HG03378 (cell line): Measurements from ENCODE around the gene TTC36.
"Not testable (repeated sequence)": the region's sequence is repeated elsewhere in the genome, so short reads cannot be mapped to it uniquely, and the experiment has no call there.

ENCODE experiments used
- ATAC-seq: cut with Tn5 transposase; IDR thresholded peaks from one replicate; pipeline ENCODE4 v1.9.1; 2021; ENCODE audit warnings: mild to moderate bottlenecking, moderate library complexity; ENCODE audit not compliant: unreplicated experiment

The TTC36 gene

GRCh38 chr11:118532091-118532490, 4.8 kb downstream of the TTC36 start:
- ATAC-seq: no peak

DNA sequence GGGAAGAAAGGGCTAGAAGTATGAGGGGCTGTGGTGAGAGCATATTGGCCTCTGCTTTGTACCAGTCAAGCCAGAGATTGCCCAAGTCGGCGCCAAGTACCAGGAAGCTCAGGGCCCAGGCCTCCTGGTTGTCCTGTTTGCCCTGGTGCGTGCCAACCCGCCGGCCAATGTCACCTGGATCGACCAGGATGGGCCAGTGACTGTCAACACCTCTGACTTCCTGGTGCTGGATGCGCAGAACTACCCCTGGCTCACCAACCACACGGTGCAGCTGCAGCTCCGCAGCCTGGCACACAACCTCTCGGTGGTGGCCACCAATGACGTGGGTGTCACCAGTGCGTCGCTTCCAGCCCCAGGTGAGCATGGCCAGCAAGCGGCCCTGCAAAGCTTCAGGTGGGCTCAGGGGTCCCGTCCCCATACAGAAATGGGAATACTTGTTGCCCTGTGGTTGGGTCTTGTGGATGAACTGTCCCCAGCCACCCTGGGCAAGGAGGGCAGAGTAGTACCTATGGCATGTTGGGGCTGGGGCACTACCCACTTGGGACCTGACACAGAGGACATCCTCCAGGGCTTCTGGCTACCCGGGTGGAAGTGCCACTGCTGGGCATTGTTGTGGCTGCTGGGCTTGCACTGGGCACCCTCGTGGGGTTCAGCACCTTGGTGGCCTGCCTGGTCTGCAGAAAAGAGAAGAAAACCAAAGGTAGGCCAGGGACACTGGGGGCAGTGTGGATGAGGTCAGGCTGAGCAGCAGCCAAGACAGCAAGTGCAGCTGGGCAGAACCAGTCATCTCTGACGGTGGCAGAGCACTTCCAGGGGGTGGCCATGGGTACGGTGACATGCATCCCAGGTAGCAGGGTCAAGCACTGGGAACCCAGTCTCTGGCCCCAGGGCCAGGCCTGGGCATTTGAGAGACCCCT, 5.8 kb downstream of the TTC36 start:
- no peak for ATAC-seq

GRCh38 chr11:118533769-118534729, 6.8 kb downstream of the TTC36 start:
- no peak for ATAC-seq

DNA sequence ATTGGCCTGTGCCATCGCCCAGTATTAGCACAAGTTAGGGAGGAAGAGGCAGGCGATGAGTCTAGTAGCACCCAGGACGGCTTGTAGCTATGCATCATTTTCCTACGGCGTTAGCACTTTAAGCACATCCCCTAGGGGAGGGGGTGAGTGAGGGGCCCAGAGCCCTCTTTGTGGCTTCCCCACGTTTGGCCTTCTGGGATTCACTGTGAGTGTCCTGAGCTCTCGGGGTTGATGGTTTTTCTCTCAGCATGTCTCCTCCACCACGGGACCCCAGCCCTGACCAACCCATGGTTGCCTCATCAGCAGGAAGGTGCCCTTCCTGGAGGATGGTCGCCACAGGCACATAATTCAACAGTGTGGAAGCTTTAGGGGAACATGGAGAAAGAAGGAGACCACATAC, 8.0 kb downstream of the TTC36 start:
- no peak for ATAC-seq

DNA sequence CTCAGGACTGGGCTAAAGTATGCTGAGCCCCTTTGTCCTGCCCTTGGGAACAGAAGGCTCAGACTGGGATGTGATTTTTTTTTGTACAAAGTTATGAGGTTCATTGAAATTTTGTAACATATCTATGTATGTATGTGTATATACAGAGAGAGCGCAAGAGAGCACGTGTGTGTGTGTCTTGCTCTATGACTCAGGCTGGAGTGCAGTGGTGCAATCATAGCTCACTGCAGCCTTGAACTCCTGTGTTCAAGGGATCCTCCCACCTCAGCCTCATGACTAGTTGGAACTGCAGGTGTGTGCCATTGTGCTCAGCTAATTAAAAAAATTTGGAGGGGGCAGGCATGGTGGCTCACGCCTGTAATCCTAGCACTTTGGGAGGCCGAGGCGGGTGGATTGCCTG, 9.5 kb downstream of the TTC36 start:
- no peak for ATAC-seq

DNA sequence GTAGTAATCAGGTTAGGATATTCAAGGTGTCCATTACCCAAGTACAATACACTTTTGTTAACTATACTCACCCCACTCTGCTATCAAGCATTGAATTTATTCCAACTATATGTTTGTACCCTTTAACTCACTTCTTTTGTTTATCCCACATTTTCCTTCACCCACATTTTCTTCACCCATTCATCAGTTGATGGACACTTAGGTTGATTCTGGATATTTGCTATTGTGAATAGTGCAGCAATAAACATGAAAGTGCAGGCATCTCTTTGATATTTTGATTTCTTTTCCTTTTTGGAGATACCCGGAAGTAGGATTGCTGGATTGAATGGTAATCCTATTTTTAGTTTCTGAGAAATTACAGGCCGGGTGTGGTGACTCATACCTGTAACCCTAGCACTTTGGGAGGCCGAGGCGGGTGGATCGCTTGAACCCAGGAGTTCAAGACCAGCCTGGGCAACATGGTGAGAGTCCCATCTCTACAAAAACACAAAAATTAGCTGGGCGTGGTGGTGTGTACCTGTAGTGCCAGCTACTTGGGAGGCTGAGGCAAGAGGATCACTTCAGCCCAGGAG, 10.2 kb downstream of the TTC36 start:
- no peak for ATAC-seq

GRCh38 chr11:118544010-118544646, 16.9 kb downstream of the TTC36 start:
- ATAC-seq: no peak

DNA sequence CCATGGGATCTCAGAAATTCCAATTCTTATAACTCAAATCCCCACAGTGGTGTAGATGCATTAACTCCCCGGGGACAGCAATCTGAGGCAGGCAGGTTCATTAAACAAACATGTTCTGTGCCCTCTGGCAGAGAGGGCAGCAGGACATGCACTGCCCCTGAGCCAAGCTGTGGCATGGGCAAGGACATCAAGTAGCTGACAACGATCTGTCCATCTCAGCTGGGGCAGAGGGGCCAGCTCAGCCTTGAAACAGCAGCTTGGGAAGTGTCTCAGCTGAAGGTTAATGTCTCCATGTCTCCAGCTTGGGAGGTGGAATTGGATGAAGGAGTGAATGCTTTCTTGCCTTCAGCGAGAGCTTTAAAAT, 17.4 kb downstream of the TTC36 start:
- no peak for ATAC-seq

- ATAC-seq: no peak
Observed at GRCh38 chr11:118545533-118545932, 18.3 kb downstream of the TTC36 start.

DNA sequence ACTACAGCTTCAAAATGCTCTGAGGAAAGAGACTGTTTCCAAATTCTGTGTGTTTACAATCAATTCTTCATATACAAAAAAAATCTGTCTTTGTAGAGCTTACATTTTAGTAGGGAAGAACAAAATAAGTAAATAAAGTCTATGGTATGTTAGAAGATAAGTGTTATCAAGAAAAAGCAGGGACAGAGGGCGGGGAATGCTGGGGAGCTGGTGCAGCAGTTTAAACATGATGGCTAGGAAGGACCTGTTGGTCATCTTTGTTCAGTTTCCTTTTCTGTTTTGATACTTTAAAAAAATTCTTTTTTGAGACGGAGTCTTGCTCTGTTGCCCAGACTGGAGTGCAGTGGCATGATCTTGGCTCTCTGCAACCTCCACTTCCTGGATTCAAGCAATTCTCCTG, 19.9 kb downstream of the TTC36 start:
- ATAC-seq: no peak

DNA sequence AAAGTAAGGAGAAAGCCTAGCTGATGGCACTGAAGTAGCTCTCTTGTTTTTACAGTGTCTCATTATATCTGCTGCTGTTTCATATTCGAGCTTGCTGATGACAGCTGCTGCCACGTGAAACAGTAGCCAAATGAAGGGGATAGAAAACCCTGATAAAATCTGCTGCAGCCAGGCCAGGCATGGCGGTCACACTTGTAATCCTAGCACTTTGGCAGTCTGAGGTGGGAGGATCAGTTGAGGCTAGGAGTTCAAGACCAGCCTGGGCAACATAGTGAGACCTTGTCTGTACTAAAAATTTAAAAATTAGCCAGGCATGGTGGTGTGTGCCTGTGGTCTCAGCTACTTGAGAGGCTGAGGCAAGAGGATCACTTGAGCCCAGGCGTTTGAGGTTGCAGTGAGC, 25.1 kb downstream of the TTC36 start:
- no peak for ATAC-seq

- ATAC-seq: no peak
Observed at GRCh38 chr11:118560806-118561205, 33.5 kb downstream of the TTC36 start.

DNA sequence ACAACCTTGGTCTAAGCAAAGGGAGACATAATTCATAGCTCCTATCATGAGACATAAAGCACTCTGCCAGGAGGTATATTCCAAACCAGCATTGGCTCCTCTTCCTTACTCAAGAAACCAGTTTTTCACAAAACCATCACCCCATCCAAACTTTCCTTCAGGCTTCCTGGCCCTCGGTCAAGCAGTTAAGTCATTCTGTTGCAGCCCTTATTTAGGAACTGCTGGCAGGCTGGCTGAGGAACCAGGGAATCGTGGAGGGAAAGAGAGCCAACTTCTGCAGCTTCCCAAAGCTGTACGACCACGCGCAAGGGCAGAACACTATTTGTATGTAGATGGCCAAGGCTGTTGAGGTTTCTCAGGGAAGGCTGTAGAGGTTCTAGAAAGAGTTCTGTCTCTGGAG, 37.8 kb downstream of the TTC36 start:
- ATAC-seq: no peak

- ATAC-seq: no peak
Observed at GRCh38 chr11:118569670-118570069, 42.4 kb downstream of the TTC36 start.

GRCh38 chr11:118570787-118571186, 43.5 kb downstream of the TTC36 start:
- ATAC-seq: no peak

GRCh38 chr11:118571701-118572060, 44.4 kb downstream of the TTC36 start:
- not testable (repeated sequence) for ATAC-seq

GRCh38 chr11:118572061-118572980, 45.0 kb downstream of the TTC36 start, which contains the start of gene ARCN1:
ARCN1 (plus strand) TSS chr11:118572409; CDS start chr11:118572548, 139 bp downstream.
- ATAC-seq: peak; percentile 48

GRCh38 chr11:118572981-118573550, 45.8 kb downstream of the TTC36 start:
- ATAC-seq: peak; percentile 25

- ATAC-seq: no peak
Observed at GRCh38 chr11:118574636-118575035, 47.4 kb downstream of the TTC36 start.
